ENCODE data around the gene SMIM45.

SMIM45 gene

DNA sequence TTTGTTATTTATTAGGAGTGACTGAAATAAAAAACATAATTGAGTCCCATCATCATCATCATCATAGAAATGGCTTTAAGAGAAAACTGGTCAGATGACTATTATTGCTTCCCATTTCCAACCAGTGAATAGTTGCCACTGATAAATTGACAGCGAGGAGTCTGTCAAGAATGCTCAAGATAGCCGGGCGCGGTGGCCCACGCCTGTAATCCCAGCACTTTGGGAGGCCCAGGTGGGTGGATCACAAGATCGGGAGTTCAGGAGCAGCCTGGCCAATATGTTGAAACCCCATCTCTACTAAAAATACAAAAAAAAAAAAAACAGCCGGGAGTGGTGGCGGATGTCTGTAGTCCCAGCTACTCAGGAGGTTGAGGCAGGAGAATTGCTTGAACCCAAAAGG is 48.5 kb downstream of the SMIM45 start:
- CTCF ChIA-PET: no interaction called here
- H3K9me3 ChIP-seq (ENCODE audit: control insufficient read depth, insufficient read depth, low read depth, low read length): no peaks in the 10 kb centered on the region
- TF ChIP-seq ZNF571 (tag by site-specific recombination; IDR thresholded peaks at IDR 0.05): no peak
- TF ChIP-seq KLF7 (tag by site-specific recombination; IDR thresholded peaks at IDR 0.05; ENCODE audit: borderline replicate concordance): no peak
- TF ChIP-seq ZNF654 (tag by site-specific recombination; IDR thresholded peaks at IDR 0.05; ENCODE audit: low read depth): no peak
- TF ChIP-seq, protein P1, sequence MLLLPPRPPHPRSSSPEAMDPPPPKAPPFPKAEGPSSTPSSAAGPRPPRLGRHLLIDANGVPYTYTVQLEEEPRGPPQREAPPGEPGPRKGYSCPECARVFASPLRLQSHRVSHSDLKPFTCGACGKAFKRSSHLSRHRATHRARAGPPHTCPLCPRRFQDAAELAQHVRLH (tag by site-specific recombination; IDR thresholded peaks at IDR 0.05): no peak
- TF ChIP-seq, protein P2, sequence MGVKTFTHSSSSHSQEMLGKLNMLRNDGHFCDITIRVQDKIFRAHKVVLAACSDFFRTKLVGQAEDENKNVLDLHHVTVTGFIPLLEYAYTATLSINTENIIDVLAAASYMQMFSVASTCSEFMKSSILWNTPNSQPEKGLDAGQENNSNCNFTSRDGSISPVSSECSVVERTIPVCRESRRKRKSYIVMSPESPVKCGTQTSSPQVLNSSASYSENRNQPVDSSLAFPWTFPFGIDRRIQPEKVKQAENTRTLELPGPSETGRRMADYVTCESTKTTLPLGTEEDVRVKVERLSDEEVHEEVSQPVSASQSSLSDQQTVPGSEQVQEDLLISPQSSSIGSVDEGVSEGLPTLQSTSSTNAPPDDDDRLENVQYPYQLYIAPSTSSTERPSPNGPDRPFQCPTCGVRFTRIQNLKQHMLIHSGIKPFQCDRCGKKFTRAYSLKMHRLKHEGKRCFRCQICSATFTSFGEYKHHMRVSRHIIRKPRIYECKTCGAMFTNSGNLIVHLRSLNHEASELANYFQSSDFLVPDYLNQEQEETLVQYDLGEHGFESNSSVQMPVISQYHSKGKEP (tag by site-specific recombination; IDR thresholded peaks at IDR 0.05): no peak
- TF ChIP-seq ZNF202 (tag by site-specific recombination; IDR thresholded peaks at IDR 0.05; ENCODE audit: borderline replicate concordance): no peak
- TF ChIP-seq FEZF1 (tag by site-specific recombination; IDR thresholded peaks at IDR 0.05): no peak
- no peak for TF ChIP-seq ZBTB1 (tag by site-specific recombination; IDR thresholded peaks at IDR 0.05)
- TF ChIP-seq ZNF768 (tag by site-specific recombination; IDR thresholded peaks at IDR 0.05): no peak
- no peaks in the 10 kb centered on the region for H3K36me3 ChIP-seq (ENCODE audit: control insufficient read depth in 2 of 2, insufficient read depth in 1 of 2, low read length in 2 of 2)
- no peak overlapping the region for H3K27ac ChIP-seq (ENCODE audit: extremely low read depth, low read depth, low read length)
- no peaks in the 10 kb centered on the region for H3K4me1 ChIP-seq (ENCODE audit: control insufficient read depth, insufficient read depth, low read length)
- POLR2A ChIA-PET: interaction anchor here (0.6 kb wide), 1 partner anchor 38 kb away, joined by 3 read pairs; no protein-coding TSS in a partner anchor
- H3K4me3 ChIP-seq (ENCODE audit: low read depth, low read length): no peak overlapping the region

DNA sequence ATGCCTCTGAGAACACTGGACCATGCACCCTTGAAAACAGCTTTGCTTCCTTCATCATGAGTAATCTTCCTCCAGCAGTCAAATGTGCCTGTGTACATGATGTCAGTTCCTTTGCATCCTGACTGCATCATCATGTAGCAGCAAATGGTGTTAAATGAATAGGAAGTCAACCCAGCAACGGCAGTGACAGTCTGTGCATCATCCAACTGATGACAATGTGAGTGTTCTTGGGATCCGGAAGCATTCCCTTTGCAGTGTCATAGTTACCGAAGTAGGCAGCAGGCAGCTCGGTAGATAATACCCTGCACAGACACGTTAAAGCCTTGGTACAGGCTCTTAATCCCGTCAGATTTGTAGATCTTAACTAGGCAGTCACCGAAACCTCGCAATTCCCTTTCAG is 49.2 kb downstream of the SMIM45 start:
- H3K4me1 ChIP-seq (ENCODE audit: control insufficient read depth, insufficient read depth, low read length): no peaks in the 10 kb centered on the region
- H3K27ac ChIP-seq (ENCODE audit: extremely low read depth, low read depth, low read length): no peak overlapping the region
- H3K9me3 ChIP-seq (ENCODE audit: control insufficient read depth, insufficient read depth, low read depth, low read length): no peaks in the 10 kb centered on the region
- H3K36me3 ChIP-seq (ENCODE audit: control insufficient read depth in 2 of 2, insufficient read depth in 1 of 2, low read length in 2 of 2): no peaks in the 10 kb centered on the region
- TF ChIP-seq GLIS1 (tag by site-specific recombination; IDR thresholded peaks at IDR 0.05): no peak
- 0 out of 2 replicates have a peak, but pooled peaks have one; percentile 12 for TF ChIP-seq ZNF629 (tag by site-specific recombination; IDR thresholded peaks at IDR 0.05)
- TF ChIP-seq ZBTB21 (tag by site-specific recombination; IDR thresholded peaks at IDR 0.05): peak; percentile 70; the same call in 1 of the 2 replicates
- TF ChIP-seq GFI1B (tag by site-specific recombination; IDR thresholded peaks at IDR 0.05): no peak
- TF ChIP-seq GLIS2 (tag by site-specific recombination; IDR thresholded peaks at IDR 0.05): no peak
- ChIA-PET CTCF (no interaction called here), POLR2A (no interaction called here)
- no peak overlapping the region for H3K4me3 ChIP-seq (ENCODE audit: low read depth, low read length)

DNA sequence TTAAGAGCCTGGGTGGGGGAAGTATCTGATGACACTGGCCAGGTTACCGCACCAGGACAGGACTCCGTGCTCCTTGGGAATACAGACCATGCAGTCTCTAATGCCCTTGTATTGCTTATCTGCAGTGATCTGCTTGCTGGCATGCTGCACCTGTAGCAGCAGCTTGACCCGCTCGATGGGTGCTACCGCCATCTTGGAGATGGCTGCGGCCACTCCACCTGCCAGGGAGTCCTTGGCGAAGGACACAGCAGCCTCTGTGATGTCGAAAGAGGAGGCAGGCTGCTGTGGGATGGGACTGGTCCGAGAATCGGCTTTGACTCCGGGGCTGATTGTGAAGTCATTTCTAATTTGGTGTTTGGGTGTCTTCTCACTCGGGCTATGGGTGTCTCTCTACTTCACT is 49.8 kb downstream of the SMIM45 start:
- H3K4me1 ChIP-seq (ENCODE audit: control insufficient read depth, insufficient read depth, low read length): no peaks in the 10 kb centered on the region
- ChIA-PET POLR2A (no interaction called here), CTCF (no interaction called here)
- TF ChIP-seq KLF9 (tag by site-specific recombination; IDR thresholded peaks at IDR 0.05; ENCODE audit: low read depth): no peak
- no peak for TF ChIP-seq ZNF416 (tag by site-specific recombination; IDR thresholded peaks at IDR 0.05)
- no peak for TF ChIP-seq ZNF785 (tag by site-specific recombination; IDR thresholded peaks at IDR 0.05)
- no peak for TF ChIP-seq ZNF544 (tag by site-specific recombination; IDR thresholded peaks at IDR 0.05)
- TF ChIP-seq ZNF146 (tag by site-specific recombination; IDR thresholded peaks at IDR 0.05): no peak
- TF ChIP-seq ZNF341 (tag by site-specific recombination; IDR thresholded peaks at IDR 0.05; ENCODE audit: low read depth): no peak
- TF ChIP-seq ZXDB (tag by site-specific recombination; IDR thresholded peaks at IDR 0.05): no peak
- TF ChIP-seq, protein P3, sequence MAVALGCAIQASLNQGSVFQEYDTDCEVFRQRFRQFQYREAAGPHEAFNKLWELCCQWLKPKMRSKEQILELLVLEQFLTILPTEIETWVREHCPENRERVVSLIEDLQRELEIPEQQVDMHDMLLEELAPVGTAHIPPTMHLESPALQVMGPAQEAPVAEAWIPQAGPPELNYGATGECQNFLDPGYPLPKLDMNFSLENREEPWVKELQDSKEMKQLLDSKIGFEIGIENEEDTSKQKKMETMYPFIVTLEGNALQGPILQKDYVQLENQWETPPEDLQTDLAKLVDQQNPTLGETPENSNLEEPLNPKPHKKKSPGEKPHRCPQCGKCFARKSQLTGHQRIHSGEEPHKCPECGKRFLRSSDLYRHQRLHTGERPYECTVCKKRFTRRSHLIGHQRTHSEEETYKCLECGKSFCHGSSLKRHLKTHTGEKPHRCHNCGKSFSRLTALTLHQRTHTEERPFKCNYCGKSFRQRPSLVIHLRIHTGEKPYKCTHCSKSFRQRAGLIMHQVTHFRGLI (tag by site-specific recombination; IDR thresholded peaks at IDR 0.05): no peak
- TF ChIP-seq, protein P4, sequence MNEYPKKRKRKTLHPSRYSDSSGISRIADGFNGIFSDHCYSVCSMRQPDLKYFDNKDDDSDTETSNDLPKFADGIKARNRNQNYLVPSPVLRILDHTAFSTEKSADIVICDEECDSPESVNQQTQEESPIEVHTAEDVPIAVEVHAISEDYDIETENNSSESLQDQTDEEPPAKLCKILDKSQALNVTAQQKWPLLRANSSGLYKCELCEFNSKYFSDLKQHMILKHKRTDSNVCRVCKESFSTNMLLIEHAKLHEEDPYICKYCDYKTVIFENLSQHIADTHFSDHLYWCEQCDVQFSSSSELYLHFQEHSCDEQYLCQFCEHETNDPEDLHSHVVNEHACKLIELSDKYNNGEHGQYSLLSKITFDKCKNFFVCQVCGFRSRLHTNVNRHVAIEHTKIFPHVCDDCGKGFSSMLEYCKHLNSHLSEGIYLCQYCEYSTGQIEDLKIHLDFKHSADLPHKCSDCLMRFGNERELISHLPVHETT (tag by site-specific recombination; IDR thresholded peaks at IDR 0.05): no peak
- TF ChIP-seq, protein P5, sequence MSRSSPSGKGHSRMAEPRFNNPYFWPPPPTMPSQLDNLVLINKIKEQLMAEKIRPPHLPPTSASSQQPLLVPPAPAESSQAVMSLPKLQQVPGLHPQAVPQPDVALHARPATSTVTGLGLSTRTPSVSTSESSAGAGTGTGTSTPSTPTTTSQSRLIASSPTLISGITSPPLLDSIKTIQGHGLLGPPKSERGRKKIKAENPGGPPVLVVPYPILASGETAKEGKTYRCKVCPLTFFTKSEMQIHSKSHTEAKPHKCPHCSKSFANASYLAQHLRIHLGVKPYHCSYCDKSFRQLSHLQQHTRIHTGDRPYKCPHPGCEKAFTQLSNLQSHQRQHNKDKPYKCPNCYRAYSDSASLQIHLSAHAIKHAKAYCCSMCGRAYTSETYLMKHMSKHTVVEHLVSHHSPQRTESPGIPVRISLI (tag by site-specific recombination; IDR thresholded peaks at IDR 0.05): no peak
- H3K9me3 ChIP-seq (ENCODE audit: control insufficient read depth, insufficient read depth, low read depth, low read length): no peaks in the 10 kb centered on the region
- no peaks in the 10 kb centered on the region for H3K36me3 ChIP-seq (ENCODE audit: control insufficient read depth in 2 of 2, insufficient read depth in 1 of 2, low read length in 2 of 2)
- no peak overlapping the region for H3K4me3 ChIP-seq (ENCODE audit: low read depth, low read length)
- H3K27ac ChIP-seq (ENCODE audit: extremely low read depth, low read depth, low read length): no peak overlapping the region
